ENCODE results near the gene JCAD. TPM values are rescaled to one million over a fixed set of nuclear protein-coding genes. Genes with fewer than 3 reads are reported as not detected.

JCAD gene
- total RNA-seq, 4 donors from 2014 or later: 21.7 to 112 (median 43.0) TPM

GRCh38 chr10:30051220-30051619 is 8.2 kb downstream of the JCAD start:
- no peak for TF ChIP-seq CTCF (IDR thresholded peaks at IDR 0.05; ENCODE audit: low read depth)

GRCh38 chr10:30050411-30050810 is 9.0 kb downstream of the JCAD start:
- TF ChIP-seq CTCF (IDR thresholded peaks at IDR 0.05; ENCODE audit: low read depth): no peak

- TF ChIP-seq CTCF (IDR thresholded peaks at IDR 0.05; ENCODE audit: low read depth): no peak
These were observed 10.4 kb downstream of the JCAD start for GRCh38 chr10:30048768-30049517.

- no peak for TF ChIP-seq CTCF (IDR thresholded peaks at IDR 0.05; ENCODE audit: low read depth)
These were observed 11.4 kb downstream of the JCAD start for GRCh38 chr10:30047924-30048531.

GRCh38 chr10:30047430-30047829 is 12.0 kb downstream of the JCAD start:
- TF ChIP-seq CTCF (IDR thresholded peaks at IDR 0.05; ENCODE audit: low read depth): no peak

GRCh38 chr10:30046476-30046875 is 12.9 kb downstream of the JCAD start:
- no peak for TF ChIP-seq CTCF (IDR thresholded peaks at IDR 0.05; ENCODE audit: low read depth)

- no peak for TF ChIP-seq CTCF (IDR thresholded peaks at IDR 0.05; ENCODE audit: low read depth)
These were observed 13.4 kb downstream of the JCAD start for GRCh38 chr10:30045961-30046360.
